ENCODE results near the gene DYNC2LI1.

The DYNC2LI1 gene

DNA sequence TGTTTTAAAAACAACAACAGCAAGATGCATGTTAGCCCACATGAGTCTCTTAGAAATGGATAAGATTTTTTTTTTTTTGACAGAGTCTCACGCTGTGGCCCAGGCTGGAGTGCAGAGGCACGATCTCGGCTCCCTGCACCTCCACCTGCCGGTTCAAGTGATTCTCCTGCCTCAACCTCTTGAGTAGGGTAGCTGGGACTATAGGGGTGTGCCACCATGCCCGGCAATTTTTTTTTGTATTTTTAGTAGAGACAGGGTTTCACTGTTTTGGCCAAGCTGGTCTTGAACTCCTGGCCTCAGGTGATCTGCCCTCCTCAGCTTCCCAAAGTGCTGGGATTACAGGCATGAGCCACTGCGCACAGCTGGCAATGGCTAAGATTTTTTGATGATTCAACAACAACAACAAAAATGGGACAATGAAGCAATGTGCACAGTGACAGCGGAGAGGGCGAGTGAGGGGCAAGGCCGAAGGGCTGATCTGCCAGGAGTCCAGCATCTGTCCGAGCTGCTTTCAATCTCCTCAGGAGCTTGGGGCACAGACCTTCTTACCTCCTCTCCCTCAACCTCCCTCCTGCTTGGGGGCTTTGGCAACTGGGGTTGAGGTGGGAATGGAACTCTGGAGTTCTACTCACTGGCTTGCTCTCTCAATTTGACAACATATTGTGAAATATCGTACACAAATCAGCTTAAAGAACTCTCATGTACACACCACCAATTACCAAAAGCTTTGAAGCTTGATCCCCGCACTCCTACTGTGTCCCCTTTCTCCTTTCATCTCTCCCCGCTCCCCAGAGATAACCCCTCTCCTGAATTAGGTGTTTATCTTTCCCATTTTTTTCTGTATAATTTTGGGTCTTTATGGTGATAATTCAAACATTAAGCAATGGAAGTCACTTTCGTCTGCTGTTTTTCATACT, 68.4 kb downstream of the DYNC2LI1 start:
- TF ChIP-seq TAF1 (IDR thresholded peaks at IDR 0.05; ENCODE audit: borderline replicate concordance, insufficient read depth, low read length) (no peak), FOXP2 (optimal IDR thresholded peaks at IDR 0.05; ENCODE audit: borderline replicate concordance, extremely low read depth, extremely low read length, insufficient read depth) (no peak), SIN3A (IDR thresholded peaks at IDR 0.05; ENCODE audit: borderline replicate concordance, insufficient read depth, low read length) (no peak), POLR2AphosphoS5 (IDR thresholded peaks at IDR 0.05; ENCODE audit: low read depth, low read length) (no peak)
- TF ChIP-seq, protein P1, sequence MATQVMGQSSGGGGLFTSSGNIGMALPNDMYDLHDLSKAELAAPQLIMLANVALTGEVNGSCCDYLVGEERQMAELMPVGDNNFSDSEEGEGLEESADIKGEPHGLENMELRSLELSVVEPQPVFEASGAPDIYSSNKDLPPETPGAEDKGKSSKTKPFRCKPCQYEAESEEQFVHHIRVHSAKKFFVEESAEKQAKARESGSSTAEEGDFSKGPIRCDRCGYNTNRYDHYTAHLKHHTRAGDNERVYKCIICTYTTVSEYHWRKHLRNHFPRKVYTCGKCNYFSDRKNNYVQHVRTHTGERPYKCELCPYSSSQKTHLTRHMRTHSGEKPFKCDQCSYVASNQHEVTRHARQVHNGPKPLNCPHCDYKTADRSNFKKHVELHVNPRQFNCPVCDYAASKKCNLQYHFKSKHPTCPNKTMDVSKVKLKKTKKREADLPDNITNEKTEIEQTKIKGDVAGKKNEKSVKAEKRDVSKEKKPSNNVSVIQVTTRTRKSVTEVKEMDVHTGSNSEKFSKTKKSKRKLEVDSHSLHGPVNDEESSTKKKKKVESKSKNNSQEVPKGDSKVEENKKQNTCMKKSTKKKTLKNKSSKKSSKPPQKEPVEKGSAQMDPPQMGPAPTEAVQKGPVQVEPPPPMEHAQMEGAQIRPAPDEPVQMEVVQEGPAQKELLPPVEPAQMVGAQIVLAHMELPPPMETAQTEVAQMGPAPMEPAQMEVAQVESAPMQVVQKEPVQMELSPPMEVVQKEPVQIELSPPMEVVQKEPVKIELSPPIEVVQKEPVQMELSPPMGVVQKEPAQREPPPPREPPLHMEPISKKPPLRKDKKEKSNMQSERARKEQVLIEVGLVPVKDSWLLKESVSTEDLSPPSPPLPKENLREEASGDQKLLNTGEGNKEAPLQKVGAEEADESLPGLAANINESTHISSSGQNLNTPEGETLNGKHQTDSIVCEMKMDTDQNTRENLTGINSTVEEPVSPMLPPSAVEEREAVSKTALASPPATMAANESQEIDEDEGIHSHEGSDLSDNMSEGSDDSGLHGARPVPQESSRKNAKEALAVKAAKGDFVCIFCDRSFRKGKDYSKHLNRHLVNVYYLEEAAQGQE (IDR thresholded peaks at IDR 0.05; ENCODE audit: insufficient read depth in 1 of 2, low read depth in 2 of 2, low read length in 2 of 2) = no peak

DNA sequence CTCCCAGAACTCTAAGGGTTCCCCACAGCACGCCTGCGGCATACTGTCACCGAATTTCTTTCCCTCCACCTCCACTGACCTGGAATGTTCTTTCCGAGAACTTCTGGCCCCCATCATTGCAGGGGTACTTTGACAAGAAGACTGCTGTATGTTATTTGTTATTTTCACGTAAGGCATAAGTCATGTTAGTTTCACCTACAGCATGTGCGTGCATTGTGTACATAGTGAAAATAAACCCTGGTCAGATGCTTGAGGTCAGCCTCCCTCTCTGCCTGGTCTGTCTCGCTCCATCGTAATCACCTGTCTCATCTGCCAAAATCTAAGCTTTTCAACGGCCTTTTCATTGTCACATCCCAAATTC, 69.0 kb downstream of the DYNC2LI1 start:
- TF ChIP-seq TAF1 (IDR thresholded peaks at IDR 0.05; ENCODE audit: borderline replicate concordance, insufficient read depth, low read length) (no peak), SIN3A (IDR thresholded peaks at IDR 0.05; ENCODE audit: borderline replicate concordance, insufficient read depth, low read length) (no peak), FOXP2 (optimal IDR thresholded peaks at IDR 0.05; ENCODE audit: borderline replicate concordance, extremely low read depth, extremely low read length, insufficient read depth) (no peak), POLR2AphosphoS5 (IDR thresholded peaks at IDR 0.05; ENCODE audit: low read depth, low read length) (no peak)
- TF ChIP-seq, protein P1 (IDR thresholded peaks at IDR 0.05; ENCODE audit: insufficient read depth in 1 of 2, low read depth in 2 of 2, low read length in 2 of 2) = no peak

DNA sequence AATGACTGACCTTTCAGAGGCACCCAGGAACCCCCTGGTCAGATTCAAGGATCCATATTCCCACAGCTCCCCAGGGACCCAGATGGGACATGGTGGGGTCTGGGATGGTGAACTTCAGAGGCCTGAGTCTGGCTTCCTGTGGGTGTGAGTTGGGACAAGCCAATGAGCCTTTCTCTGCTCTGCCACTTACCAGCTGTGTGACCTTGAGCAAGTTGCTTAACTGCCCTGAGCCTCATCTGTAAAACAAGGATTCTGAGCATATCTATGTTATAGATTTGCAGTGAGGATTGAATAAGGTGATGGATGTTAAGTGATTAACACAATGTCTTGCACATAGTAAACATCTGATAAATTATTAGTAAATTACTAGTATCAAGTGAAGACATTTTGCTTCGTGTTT, 71.3 kb downstream of the DYNC2LI1 start:
- TF ChIP-seq POLR2AphosphoS5 (IDR thresholded peaks at IDR 0.05; ENCODE audit: low read depth, low read length) = no peak
- TF ChIP-seq SIN3A (IDR thresholded peaks at IDR 0.05; ENCODE audit: borderline replicate concordance, insufficient read depth, low read length) = no peak
- TF ChIP-seq FOXP2 (optimal IDR thresholded peaks at IDR 0.05; ENCODE audit: borderline replicate concordance, extremely low read depth, extremely low read length, insufficient read depth) = no peak
- no peak for TF ChIP-seq TAF1 (IDR thresholded peaks at IDR 0.05; ENCODE audit: borderline replicate concordance, insufficient read depth, low read length)
- TF ChIP-seq, protein P1 (IDR thresholded peaks at IDR 0.05; ENCODE audit: insufficient read depth in 1 of 2, low read depth in 2 of 2, low read length in 2 of 2) = no peak

DNA sequence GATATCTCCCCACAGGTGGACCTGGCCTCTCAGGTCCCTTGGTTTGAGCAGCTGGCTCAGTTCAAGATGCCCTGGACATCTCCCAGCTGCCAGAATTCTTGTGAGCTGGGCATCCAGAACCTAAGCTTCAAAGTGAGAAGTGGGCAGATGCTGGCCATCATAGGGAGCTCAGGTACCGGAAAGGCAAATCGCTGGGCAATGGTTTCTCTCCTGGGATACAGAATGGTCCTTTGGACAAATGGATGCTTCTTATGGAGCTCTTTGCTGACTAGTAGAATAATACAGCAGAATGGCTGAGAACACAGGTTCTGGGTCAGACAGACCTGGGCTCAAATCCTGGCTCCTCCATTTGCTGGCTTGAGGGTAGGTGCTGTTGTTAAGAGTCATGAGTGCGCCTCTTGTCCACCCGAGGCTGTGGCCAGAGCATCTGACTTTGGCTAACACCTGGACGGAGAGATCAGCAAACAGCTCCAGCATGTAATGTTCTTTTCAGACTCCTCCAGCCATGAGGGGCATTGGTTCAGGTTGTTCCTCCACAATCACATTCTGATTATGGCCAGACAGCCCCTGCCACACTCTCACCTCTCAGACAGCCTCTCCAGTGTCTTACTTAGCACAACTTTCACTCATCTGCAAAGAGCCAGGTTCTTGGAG, 72.4 kb downstream of the DYNC2LI1 start:
- no peak for TF ChIP-seq SIN3A (IDR thresholded peaks at IDR 0.05; ENCODE audit: borderline replicate concordance, insufficient read depth, low read length)
- no peak for TF ChIP-seq TAF1 (IDR thresholded peaks at IDR 0.05; ENCODE audit: borderline replicate concordance, insufficient read depth, low read length)
- TF ChIP-seq POLR2AphosphoS5 (IDR thresholded peaks at IDR 0.05; ENCODE audit: low read depth, low read length) = no peak
- TF ChIP-seq FOXP2 (optimal IDR thresholded peaks at IDR 0.05; ENCODE audit: borderline replicate concordance, extremely low read depth, extremely low read length, insufficient read depth) = no peak
- TF ChIP-seq, protein P1 (IDR thresholded peaks at IDR 0.05; ENCODE audit: insufficient read depth in 1 of 2, low read depth in 2 of 2, low read length in 2 of 2) = no peak

Measured in PFSK-1 (cell line).